Measurements from ENCODE around the gene LSM6. TPM values are rescaled to one million over a fixed set of nuclear protein-coding genes. Genes with fewer than 3 reads are reported as not detected.

LSM6 gene
- total RNA-seq, 1 experiment from 2014 or later = 99.4 TPM

- no peak for DNase-seq (ENCODE audit: low spot score)
Observed at GRCh38 chr4:146186041-146186440, 10.5 kb downstream of the LSM6 start.

GRCh38 chr4:146186596-146186995 lies 11.1 kb downstream of the LSM6 start:
- DNase-seq (ENCODE audit: low spot score) = no peak

DNA sequence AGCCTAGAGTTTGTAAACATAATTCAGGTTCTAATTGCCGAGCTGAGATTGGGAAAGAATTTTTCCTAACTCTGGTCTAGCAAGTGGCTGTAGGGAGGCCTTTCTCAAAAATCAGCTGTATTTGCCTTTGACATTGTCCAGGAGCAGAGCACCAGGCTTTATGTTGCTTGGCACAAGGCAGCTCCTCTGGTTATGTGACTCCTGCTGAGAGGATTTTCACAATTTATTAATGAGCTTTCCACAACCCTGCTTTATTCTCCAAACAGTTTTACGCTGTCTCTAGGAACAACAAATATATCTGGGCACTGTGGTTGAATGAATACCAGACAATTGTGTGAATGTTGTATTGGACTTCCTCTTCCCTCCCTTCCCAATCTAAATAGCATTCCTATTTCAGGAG lies 14.9 kb downstream of the LSM6 start:
- DNase-seq (ENCODE audit: low spot score) = no peak

- no peak for DNase-seq (ENCODE audit: low spot score)
Observed at GRCh38 chr4:146191766-146192458, 16.4 kb downstream of the LSM6 start.

GRCh38 chr4:146193628-146194027 lies 18.1 kb downstream of the LSM6 start:
- DNase-seq (ENCODE audit: low spot score) = no peak

GRCh38 chr4:146194212-146194611 lies 18.7 kb downstream of the LSM6 start:
- DNase-seq (ENCODE audit: low spot score) = no peak

DNA sequence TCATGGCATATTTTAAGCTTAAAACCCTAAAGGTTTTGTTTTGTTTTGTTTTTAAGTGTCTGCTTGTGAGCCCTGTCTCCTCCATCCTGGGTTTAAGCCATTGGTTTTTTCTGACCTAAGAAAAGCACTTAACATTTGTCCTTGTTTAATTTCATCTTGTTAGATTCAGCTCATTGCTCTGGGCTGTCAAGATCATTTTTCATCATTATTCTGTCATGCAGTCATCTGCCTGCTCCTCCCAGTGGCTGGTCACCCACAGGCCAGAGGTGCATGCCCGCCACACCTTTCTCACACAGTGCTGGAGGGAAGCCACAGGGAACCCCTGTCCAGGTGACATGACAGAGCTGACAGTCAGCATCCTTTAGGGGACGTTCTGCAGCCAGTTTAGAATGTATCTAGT lies 27.1 kb downstream of the LSM6 start:
- no peak for DNase-seq (ENCODE audit: low spot score)

GRCh38 chr4:146207410-146207809 lies 31.9 kb downstream of the LSM6 start:
- DNase-seq (ENCODE audit: low spot score) = no peak

DNA sequence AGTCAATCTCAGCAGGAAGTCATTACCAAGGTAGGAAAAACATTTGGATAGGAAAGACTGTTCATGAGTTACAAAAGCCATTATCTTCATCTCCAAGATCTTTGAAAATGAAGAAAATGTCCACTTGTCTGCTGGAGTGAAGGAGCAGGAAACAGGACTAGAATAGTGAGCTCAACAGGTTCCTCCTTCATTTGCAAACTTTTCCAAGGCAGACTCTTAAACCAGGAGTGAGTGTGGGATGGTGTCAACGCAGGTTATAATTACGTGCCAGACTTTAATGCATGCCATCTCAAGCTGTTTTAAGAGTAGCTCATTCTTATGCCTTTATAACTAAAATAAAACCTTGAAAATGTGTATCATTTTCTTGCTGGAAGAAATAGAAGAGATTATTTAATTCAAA lies 35.4 kb downstream of the LSM6 start:
- DNase-seq (ENCODE audit: low spot score) = no peak

DNA sequence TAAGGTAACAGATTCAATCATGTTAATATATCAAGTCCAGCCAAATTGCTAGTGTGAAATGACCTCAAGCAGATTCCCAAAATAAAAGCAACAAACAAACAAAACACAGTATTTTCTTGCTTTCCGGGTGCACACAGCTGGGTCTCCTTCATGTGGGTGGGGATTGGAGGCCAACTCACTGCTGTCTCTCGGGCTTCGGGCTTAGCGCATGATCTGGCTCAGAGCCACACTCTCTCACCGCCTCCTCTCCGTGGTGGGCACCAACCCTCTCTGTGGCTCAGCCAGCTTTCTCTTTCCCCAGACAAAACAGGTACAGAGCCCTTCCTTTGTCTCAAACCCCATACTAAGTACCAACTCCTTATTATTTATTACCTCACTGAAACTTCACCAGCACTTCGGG lies 35.9 kb downstream of the LSM6 start:
- no peak for DNase-seq (ENCODE audit: low spot score)

DNA sequence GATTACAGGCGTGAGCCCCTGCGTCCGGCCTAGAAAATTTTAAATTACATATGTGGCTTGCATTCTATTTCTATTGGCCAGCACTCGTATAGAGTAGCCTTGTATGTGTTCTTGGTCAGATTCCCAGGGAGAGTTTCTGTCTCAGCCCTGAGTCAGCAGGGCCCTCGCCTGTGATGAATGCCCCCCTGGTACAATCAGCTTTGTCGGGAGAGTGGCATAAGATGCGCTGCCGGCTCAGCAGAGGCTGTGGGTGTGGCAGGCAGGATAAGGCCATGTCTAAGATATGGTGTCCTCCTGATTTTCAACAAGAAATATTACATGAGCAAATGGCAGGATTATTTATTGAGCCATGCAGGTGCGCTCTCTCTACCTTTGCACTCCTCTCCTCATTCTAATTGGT lies 37.3 kb downstream of the LSM6 start:
- DNase-seq (ENCODE audit: low spot score) = peak; percentile 39

DNA sequence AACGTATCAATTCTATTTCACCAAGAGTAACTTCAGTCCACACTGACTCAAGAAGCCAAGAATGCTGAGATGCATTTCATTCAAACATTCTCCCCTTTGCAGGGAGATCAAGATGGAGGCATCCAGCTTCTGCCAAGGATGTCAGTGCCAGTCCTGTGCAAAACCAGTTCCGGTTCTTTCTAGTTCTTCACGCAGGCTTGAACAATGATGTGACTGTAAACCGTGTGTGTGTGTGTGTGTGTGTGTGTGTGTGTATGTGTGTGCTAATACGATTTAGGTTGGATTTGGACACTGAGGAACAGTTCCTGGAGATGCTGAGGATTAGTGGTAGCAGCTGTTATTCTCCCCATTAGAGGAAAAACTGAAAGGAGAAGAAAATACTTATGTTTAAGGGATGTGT lies 38.7 kb downstream of the LSM6 start, which contains the start of gene REELD1:
TSS of gene REELD1 (plus strand) at position 301 of the 400 bp plus-strand sequence. CDS start 2,415 bp downstream, outside the sequence.
- no peak for DNase-seq (ENCODE audit: low spot score)

- peak; percentile 75 for DNase-seq (ENCODE audit: low spot score)
Observed at GRCh38 chr4:146222313-146222712, 46.8 kb downstream of the LSM6 start.

GRCh38 chr4:146224326-146224966 lies 48.9 kb downstream of the LSM6 start:
- no peak for DNase-seq (ENCODE audit: low spot score)

GRCh38 chr4:146229406-146229805 lies 53.9 kb downstream of the LSM6 start:
- no peak for DNase-seq (ENCODE audit: low spot score)

DNA sequence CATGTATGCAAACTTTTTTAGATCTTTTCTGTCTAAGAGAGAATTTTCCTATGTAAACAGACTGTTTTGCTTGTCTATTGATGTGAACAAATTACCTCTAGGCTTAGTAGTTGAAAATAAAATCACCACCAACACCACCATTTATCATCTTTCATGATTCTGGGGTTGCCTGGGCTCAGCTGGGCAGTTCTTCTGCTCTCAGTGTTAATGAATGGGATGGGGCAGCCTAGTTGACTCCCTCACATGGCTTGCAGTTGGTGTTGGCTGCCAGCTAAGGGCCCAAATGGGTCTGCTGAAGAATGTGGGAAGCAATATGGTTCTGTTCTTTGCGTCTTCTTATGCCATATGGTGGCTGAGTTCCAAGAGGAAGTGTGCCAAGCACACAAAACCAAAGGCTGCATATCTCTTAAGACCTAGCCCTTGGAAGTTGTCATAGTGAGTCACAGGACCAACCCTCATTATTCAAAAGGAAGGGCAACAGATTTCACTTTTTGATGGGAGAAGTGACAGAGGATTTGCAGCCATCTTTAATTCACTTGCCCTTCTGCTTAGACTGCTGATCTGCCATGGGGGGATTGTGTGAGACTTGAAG lies 56.7 kb downstream of the LSM6 start:
- peak; percentile 58 for DNase-seq (ENCODE audit: low spot score)

GRCh38 chr4:146235654-146236177 lies 60.2 kb downstream of the LSM6 start:
- no peak for DNase-seq (ENCODE audit: low spot score)

DNA sequence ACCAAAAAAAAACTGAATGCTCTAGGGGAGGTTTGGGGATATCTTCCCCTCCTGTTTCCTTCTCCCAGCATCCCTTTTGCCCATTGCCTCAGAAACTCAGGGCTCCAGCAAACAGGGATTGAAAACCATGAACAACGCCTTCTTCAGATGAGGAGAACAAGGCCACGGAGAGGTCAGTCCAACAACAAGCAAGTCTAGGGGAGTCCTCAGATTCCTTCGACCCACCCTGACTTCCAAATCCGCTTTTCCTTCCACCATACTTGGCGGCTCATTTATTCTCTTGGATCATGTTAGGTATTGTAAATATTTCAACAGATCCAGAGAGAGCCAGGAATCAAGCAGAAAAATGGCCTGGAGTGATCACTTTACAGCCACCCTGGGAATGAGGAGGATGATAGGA lies 60.7 kb downstream of the LSM6 start:
- no peak for DNase-seq (ENCODE audit: low spot score)

- no peak for DNase-seq (ENCODE audit: low spot score)
Observed at GRCh38 chr4:146237092-146237491, 61.6 kb downstream of the LSM6 start.

GRCh38 chr4:146238107-146238506 lies 62.6 kb downstream of the LSM6 start:
- DNase-seq (ENCODE audit: low spot score) = no peak

Data from A172 (cell line).